Activated CD4-positive, CD25-positive, alpha-beta regulatory T cell treated with anti-CD3 and anti-CD28 coated beads, Interleukin-2, amount 50 U/mL, for 24 hours (primary cell): ENCODE data around the gene DTX1.

Experiments used
- ATAC-seq, 2 donors: fragments of 150-1000 bp; cut with Tn5 transposase; one replicate each; pipeline ENCODE4 v1.10.0; 2021; ENCODE audit warnings: mild to moderate bottlenecking in 1 of 2, moderate library complexity in 1 of 2

The DTX1 gene

GRCh38 chr12:113055594-113056380 lies 743 bp upstream of the DTX1 start:
- no peak for ATAC-seq

DNA sequence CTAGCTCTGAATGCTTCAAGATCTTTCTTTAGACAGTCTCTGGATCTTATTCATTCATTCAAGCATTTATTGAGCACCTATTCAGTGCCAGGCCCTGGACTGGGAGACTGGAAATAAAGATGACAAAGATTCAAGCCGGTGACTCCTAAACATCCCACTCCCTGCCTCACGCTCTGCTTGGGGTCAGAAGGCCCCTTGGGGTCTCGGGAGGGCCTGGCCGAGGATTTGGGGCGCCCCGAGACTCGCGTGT lies 224 bp upstream of the DTX1 start:
- ATAC-seq = no peak

DNA sequence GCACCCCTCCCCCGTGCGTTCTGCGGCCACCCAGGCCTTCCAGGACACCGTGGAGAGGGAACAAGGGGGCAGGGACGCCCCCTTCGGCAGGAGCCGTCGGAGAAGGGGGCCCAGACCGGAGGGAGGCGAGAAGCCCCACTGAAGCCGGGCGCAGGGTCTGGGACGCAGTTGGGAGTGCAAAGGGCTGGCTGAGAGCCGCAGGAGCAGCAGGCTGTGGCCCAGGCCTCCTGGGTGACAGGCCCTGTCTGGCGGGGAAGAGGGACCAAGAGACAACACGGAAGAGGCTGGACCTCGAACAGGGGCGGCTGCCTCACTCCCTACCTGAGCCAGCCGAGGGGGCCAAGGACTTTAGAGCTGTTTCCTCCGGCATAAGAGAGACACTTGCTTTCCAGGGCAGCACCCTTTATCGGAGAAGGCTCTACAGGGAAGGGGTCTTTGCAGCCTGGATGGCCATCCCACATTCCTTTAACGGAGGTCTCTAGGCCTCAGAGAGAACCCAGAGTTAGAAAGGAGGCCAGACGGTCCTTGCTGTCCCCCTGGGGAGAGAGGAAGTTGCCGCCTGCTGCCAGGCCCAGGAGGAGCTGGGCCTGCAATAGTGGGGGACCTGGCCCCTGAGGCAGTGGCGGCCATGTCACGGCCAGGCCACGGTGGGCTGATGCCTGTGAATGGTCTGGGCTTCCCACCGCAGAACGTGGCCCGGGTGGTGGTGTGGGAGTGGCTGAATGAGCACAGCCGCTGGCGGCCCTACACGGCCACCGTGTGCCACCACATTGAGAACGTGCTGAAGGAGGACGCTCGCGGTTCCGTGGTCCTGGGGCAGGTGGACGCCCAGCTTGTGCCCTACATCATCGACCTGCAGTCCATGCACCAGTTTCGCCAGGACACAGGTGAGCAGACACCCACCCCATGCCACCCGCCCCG lies 1.3 kb downstream of the DTX1 start:
- no peak for ATAC-seq

GRCh38 chr12:113058553-113058952 lies 2.0 kb downstream of the DTX1 start:
- ATAC-seq = no peak

DNA sequence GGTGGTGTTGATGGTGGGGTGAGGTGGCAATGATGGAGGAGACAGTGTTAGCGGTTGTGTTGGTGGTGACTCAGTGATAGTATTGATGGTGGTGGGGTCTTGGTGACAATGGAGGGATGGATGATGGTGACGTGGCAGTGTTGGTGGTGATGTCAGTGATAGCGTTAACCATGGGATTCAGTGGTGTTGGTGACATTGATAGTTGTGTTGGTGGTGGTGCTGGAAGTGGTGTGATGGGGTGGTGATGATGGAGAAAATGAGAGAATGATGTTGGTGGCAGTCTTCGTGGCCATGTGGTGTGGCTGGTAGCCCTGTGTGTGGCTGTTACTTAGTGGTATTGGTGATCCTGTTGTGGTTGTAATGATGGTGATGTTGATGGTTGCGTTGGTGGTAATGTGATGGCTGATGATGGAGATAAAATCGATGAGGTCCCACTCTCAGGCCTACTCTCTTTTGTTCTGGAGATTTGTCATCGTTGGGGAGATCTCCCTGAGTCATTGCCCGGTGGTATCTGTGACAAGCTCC lies 2.6 kb downstream of the DTX1 start:
- peak in 1 of 2 donors; percentile 31 for ATAC-seq

- no peak for ATAC-seq
Measured at GRCh38 chr12:113060336-113060960, 3.9 kb downstream of the DTX1 start.

DNA sequence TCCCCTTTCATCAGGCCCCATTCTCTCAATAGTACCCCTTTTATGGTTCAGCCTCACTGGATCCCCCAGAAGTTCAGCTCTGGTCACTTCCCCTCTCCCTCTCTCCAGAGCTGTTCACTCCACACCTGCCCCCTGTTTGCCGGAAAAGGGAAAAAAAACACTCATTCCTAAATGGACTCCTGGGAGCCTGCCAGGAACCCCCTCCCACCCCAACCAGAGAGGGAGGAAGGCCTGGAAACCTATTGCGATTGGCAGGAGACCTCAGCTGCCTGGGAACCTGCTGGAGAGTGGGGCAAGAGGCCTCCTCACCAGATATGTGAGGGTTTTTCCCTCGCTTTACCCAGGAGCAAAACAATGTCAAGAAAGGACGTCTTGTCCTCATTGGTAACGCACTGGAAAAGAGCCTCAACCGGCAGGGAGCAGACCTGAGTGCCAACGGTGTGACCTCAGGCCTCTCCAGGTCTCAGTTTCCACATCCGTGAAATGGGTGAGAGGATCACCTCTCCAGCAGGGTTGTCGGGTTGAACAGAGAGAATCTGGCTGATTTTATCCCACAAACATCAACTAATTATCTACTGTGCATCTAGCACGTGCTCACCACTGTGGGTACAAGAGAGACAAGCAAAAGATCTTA lies 4.6 kb downstream of the DTX1 start:
- no peak for ATAC-seq

DNA sequence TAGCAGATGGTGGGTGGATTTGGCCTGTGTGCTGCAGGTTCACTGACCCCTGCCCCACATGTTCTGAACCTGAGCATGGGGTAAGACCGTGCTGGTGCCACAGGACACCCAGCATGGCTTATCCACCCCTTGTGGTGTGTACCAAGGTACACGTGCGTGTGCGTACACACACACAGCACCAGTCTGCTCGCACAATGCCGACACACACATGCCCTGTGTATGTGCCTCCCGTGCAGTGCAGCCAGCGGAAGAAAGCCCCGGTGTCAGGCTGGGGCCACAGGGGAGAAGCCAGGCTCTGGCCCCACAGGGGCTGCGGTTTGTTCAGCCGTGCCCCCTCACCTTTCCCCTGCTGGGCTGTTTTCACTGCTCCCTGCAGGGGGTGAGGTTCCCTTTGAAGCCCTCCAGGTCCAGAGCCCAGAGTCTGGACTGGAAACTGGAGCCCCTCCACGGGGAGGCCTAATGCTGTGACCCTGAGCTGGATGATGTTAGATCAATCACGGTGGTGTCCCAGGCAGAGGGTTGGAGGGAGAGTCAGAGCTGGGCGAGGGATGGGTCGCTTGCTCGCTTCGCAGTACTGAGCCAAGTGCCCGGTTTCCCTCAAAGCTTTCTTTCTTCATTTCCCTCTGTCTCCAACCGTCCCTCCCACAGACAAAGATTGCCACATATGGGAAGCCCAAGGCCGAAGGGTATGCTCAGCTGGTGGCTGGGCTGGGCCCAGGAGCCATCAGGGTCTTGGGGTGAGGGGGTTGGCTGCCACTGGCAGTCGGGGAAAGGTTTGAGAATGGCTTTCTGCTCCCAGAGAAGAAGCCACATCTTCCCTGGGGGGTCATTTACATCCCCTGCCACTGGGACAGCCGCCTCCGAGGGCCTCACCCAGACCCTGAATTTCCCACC lies 6.2 kb downstream of the DTX1 start:
- peak in 1 of 2 donors; percentile 18 for ATAC-seq

GRCh38 chr12:113063396-113064350 lies 7.1 kb downstream of the DTX1 start:
- no peak for ATAC-seq

- no peak for ATAC-seq
Measured at GRCh38 chr12:113064395-113065125, 8.0 kb downstream of the DTX1 start.

DNA sequence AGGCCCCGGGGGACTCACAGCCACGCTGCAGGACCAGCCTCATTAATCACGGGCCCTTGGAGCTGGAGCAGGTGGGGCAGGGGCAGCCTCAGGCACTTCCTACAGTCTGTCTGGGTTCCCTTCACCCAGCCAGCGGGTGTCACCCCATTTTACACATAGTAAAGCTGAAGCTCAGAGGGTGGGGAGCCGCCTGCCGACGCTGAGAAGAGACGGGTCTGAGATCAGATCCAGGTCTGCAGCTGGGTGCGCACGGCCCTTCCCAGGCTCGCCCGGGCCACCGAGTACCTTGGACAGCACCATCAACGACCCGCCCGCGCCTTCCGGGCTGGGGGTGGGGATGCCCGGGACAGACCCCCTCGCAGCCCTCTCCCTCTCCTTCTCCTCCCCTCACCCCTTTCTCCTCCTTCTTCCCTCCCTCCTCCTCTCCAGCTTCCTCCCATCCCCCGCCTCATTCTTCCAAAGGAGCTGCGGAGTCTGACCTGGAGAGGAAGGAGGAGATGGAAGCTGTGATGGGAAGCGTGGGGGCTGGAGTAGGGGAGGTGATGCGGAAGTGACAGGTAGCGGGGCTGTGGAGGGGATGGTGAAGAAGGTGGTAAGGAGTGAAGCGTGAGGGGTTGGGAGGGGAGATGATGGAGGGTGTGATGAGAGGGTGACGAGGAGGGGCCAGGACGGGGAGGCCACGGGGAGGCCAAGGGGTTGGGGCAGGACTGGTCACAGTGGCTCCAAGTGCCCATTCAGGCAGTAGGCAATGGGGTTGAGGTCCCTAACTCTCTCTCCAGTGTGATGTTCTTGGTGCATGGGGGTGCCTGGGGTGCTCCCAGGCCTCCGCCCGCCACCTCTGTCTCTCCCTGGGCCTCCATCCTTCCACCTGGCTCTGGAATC lies 8.8 kb downstream of the DTX1 start:
- no peak for ATAC-seq

GRCh38 chr12:113066813-113067400 lies 10.4 kb downstream of the DTX1 start:
- no peak for ATAC-seq

GRCh38 chr12:113067987-113068935 lies 11.7 kb downstream of the DTX1 start:
- ATAC-seq = no peak

DNA sequence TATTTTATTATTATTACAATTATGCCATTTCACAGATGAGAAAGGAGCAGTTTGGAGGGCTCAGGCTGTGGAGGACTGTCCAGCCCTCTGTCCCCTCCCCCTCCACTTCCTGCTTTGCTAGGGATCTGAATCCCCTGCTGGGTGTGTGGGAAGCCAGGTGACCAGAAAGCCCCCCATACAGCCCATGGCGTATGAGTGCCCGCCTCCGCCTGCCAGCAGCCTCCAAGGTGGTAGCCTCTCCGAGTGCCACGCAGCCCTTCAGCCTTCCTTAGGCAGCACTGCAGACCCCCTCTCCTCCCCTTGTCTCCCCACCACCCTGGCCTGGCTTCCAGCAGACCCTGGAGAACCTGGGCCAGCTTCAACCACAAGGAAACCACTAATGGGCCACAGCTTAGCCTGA lies 12.6 kb downstream of the DTX1 start:
- ATAC-seq = no peak

DNA sequence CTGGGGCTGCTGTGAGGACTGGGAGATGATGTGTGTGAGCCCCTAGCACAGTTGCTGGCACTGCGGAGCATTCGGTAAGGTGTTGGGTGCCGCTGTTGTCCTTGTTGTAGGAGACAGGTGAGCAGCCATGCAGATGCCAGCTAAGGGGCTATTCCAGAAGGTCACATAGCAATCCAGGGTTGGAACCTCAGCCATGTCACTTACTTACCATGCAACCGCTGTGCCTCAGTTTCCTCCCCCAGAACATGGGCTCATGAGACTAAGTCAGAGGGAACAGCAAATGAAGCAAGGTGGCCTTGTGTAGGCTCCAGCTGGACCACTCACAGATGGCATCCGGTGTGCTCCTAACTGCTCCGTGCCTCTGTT lies 13.2 kb downstream of the DTX1 start:
- no peak for ATAC-seq

DNA sequence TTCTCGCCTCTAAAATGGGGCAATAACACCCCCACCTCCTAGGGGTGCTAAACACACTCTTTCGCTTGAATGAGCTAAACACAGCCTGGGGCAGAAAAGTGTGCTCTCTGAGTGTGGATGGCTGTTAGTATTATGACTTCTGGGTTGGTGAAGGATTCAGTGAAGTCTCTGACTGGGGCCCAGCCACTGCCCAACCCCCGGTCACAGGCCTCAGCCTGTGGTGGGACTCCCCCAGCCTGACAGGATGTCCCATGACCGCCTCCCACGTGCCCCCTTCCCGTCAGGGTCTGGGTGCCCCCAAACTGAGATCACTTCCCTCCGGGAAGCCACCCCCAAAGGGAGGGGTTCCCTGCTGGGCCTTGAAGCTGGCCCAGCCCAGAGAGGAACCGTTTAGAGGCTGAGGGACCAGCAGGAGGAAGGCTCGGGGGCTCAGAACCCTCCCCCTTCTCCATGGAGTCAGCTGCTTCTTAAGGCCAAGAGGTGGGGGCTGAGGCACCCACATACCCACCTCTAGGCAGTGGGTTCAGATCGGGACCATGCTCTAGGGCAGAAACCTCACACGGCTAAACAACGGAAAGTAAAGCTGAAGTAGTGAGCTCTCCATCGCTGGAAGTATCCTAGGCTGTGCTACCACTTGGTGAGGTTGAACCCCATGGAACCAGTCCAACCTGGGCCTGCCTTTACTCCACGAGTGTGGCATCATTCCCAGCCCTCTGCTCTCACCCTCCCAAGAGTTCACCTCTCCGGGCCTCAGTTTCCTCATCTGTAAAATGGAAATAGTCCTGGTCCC lies 13.8 kb downstream of the DTX1 start:
- peak; percentile 42 to 44 for ATAC-seq
